VCaP (cell line): ENCODE measurements around the gene ZFYVE21.

Experiments
- H3K27ac ChIP-seq: fragments of 450-650 bp; 2 replicates; pipeline ENCODE4 v1.5.1; 2017
- CTCF ChIP-seq: fragments of 450-650 bp; conservative IDR thresholded peaks from 2 replicates; pipeline ENCODE4 v1.5.1; 2017; ENCODE audit warnings: mild to moderate bottlenecking, moderate library complexity

The ZFYVE21 gene

GRCh38 chr14:103734081-103734888 lies 18.7 kb downstream of the ZFYVE21 start:
- peak overlapping the region; percentile 96 for H3K27ac ChIP-seq
- no peak for TF ChIP-seq CTCF

- H3K27ac ChIP-seq, result peak overlapping the region; percentile 96
- TF ChIP-seq CTCF, result no peak
Observed at GRCh38 chr14:103735022-103735421, 19.4 kb downstream of the ZFYVE21 start.

- TF ChIP-seq CTCF, result no peak
Observed at GRCh38 chr14:103735439-103735814, 19.8 kb downstream of the ZFYVE21 start.

GRCh38 chr14:103735815-103736545 lies 20.4 kb downstream of the ZFYVE21 start:
- peak overlapping the region; percentile 96 for H3K27ac ChIP-seq
- TF ChIP-seq CTCF, result no peak

More at GRCh38 chr14:103735439-103735814, 19.8 kb downstream of the ZFYVE21 start:
- H3K27ac ChIP-seq, result peak overlapping the region; percentile 96

- peak overlapping the region; percentile 96 for H3K27ac ChIP-seq
Observed at GRCh38 chr14:103736546-103737431, 21.2 kb downstream of the ZFYVE21 start.

GRCh38 chr14:103737432-103738045 lies 21.9 kb downstream of the ZFYVE21 start:
- no peak for TF ChIP-seq CTCF
- peak overlapping the region; percentile 96 for H3K27ac ChIP-seq

More at GRCh38 chr14:103736546-103737431, 21.2 kb downstream of the ZFYVE21 start:
- no peak for TF ChIP-seq CTCF
